Peyer's patch (tissue), 4 donors: Measurements from ENCODE around the gene RHBDD3. TPM values are rescaled to one million over a fixed set of nuclear protein-coding genes. Genes with fewer than 3 reads are reported as not detected.

Experiments
- DNase-seq, 3 donors: peaks; one replicate each; pipeline ENCODE4 v3.0.0-alpha.2; 2017 to 2019
- H3K27ac ChIP-seq, 4 donors: fragments of 200-600 bp; sonication (generic); one replicate each; pipeline ENCODE4 v1.5.1; 2016 to 2019
- H3K27me3 ChIP-seq, 2 donors: fragments of 200-600 bp; sonication (generic); one replicate each; pipeline ENCODE4 v1.5.1; 2019
- H3K36me3 ChIP-seq, 3 donors: fragments of 200-600 bp; sonication (generic); one replicate each; pipeline ENCODE4 v1.5.1; 2016 to 2019
- H3K4me1 ChIP-seq, 4 donors: fragments of 200-600 bp; sonication (generic); one replicate each; pipeline ENCODE4 v1.5.1; 2016 to 2019
- H3K4me3 ChIP-seq, 4 donors: fragments of 200-600 bp; sonication (generic); 1 replicate in 3 of 4; 2 replicates in 1 of 4; pipeline ENCODE4 v1.5.1; 2016 to 2019; ENCODE audit warnings: mild to moderate bottlenecking in 1 of 4
- H3K9me3 ChIP-seq, 4 donors: fragments of 200-600 bp; sonication (generic); one replicate each; pipeline ENCODE4 v1.5.1; 2016 to 2019; ENCODE audit warnings: mild to moderate bottlenecking in 1 of 4
- CTCF ChIP-seq, 6 experiments: fragments of 450-650 bp in 4 of 6; fragments of 200-600 bp in 2 of 6; sonication (generic) in 1 of 6; IDR thresholded peaks; one replicate each; pipeline ENCODE4 v1.5.1; 2017 to 2019; ENCODE audit warnings: antibody characterized with exemption in 6 of 6, mild to moderate bottlenecking in 3 of 6, moderate library complexity in 1 of 6
- POLR2A ChIP-seq, 2 donors: fragments of 450-650 bp; IDR thresholded peaks; one replicate each; pipeline ENCODE4 v1.5.1; 2017; ENCODE audit warnings: antibody characterized with exemption in 2 of 2, mild to moderate bottlenecking in 2 of 2, moderate library complexity in 2 of 2
- total RNA-seq, 4 donors: library from RNA; depleted of rRNA; stranded (reverse); fragments of >200 nt; gene quantifications; one replicate each; pipeline ENCODE4 v1.1.0, GENCODE V29; 2016

The RHBDD3 gene
- total RNA-seq, 4 donors from 2014 or later, result 25.4 to 47.2 (median 36.2) TPM

- Histone ChIP-seq H3K4me3 (no peak overlapping the region), H3K36me3 (no peaks in the 10 kb centered on the region), H3K27ac (no peak overlapping the region), H3K9me3 (no peaks in the 10 kb centered on the region), H3K4me1 (no peaks in the 10 kb centered on the region), H3K27me3 (no peaks in the 10 kb centered on the region)
- DNase-seq, result no peak
- no peak for TF ChIP-seq CTCF (IDR thresholded peaks at IDR 0.05)
- no peak for TF ChIP-seq POLR2A (IDR thresholded peaks at IDR 0.05)
Measured at GRCh38 chr22:29212743-29213142, 55.0 kb downstream of the RHBDD3 start.

GRCh38 chr22:29211466-29211865 is 56.3 kb downstream of the RHBDD3 start:
- no peaks in the 10 kb centered on the region for H3K9me3 ChIP-seq
- H3K27me3 ChIP-seq, result no peaks in the 10 kb centered on the region
- H3K36me3 ChIP-seq, result no peaks in the 10 kb centered on the region
- H3K4me3 ChIP-seq, result no peak overlapping the region
- no peak overlapping the region for H3K27ac ChIP-seq
- DNase-seq, result no peak
- TF ChIP-seq POLR2A (IDR thresholded peaks at IDR 0.05) (no peak), CTCF (IDR thresholded peaks at IDR 0.05) (no peak)
- no peaks in the 10 kb centered on the region for H3K4me1 ChIP-seq

- peaks cover 0 to 4% (median 1%) of the 10 kb centered on the region in 4 donors for H3K4me1 ChIP-seq
- H3K4me3 ChIP-seq, result no peak overlapping the region
- TF ChIP-seq CTCF (IDR thresholded peaks at IDR 0.05) (no peak), POLR2A (IDR thresholded peaks at IDR 0.05) (no peak)
- DNase-seq, result no peak
- H3K27ac ChIP-seq, result no peak overlapping the region
- no peaks in the 10 kb centered on the region for H3K9me3 ChIP-seq
- no peaks in the 10 kb centered on the region for H3K36me3 ChIP-seq
- no peaks in the 10 kb centered on the region for H3K27me3 ChIP-seq
Measured at GRCh38 chr22:29211066-29211465, 56.7 kb downstream of the RHBDD3 start.

Other genes starting within 250 kb of the RHBDD3 start
- gene C22orf31, start 206.2 kb downstream of the RHBDD3 start, total RNA-seq, result not detected
- 10 to 100 TPM in 3 of 4 donors, 1 to 10 TPM in 1; 8.2 to 32.2 (median 16.1) TPM for gene KREMEN1, start 194.9 kb downstream of the RHBDD3 start, total RNA-seq
- 1 to 10 TPM; 1.9 to 7.1 (median 4.2) TPM for gene EMID1, start 62.1 kb downstream of the RHBDD3 start, total RNA-seq
- 100 to 1,000 TPM; 186 to 444 (median 276) TPM for gene EWSR1, start 287 bp upstream of the RHBDD3 start, total RNA-seq
- gene GAS2L1, start 38.7 kb upstream of the RHBDD3 start, total RNA-seq, result 10 to 100 TPM; 20.6 to 63.1 (median 35.6) TPM
- gene RASL10A, start 47.7 kb upstream of the RHBDD3 start, total RNA-seq, result 1 to 10 TPM in 2 of 4 donors, under 1 TPM in 1, not detected in 1; 0.85 to 9.0 (median 5.6) TPM
- gene AP1B1, start 120.6 kb upstream of the RHBDD3 start, total RNA-seq, result 100 to 1,000 TPM; 109 to 135 (median 124) TPM
- not detected for gene RFPL1, start 170.6 kb upstream of the RHBDD3 start, total RNA-seq
- under 1 TPM in 3 of 4 donors, not detected in 1; 0.54 to 0.83 (median 0.66) TPM for gene NEFH, start 212.2 kb upstream of the RHBDD3 start, total RNA-seq